Right lobe of liver (tissue), 4 donors: ENCODE results near the gene CCR1.

Source experiments
- POLR2A ChIP-seq: fragments of 450-650 bp; IDR thresholded peaks from one replicate; pipeline ENCODE4 v1.6.1; 2017; ENCODE audit warnings: antibody characterized with exemption, mild to moderate bottlenecking
- TF ChIP-seq, protein P1 (sequence below), 4 donors: fragments of 200-600 bp in 3 of 4; fragments of 450-650 bp in 1 of 4; IDR thresholded peaks; one replicate each; pipeline versions ENCODE4 v1.5.1 to v1.8.0; 2016 to 2022; ENCODE audit warnings: antibody characterized with exemption in 4 of 4, mild to moderate bottlenecking in 2 of 4
- donor health status: DM: no; HTN: no; CAD: no.
- donor health status: DM: no; HTN: no; CAD: no.
- donor health status: DM: no; HTN: yes; CAD: no.

DNA sequence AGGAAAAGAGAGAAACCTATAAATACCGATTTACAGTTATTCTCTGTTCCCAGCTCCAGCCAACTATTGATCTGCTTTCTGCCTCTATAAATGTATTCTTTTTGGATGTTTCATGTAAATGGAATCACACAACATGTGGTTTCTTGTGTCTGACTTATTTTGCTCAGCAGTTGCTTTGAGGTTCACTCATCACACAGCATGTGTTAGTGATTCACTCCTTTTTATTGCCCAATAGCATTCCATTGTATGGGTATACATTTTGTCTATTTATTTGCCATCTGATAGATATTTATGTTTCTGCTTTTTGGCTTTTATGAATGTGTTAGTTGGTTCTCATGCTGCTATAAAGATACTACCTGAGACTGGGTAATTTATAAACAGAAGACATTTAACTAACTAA is 23.6 kb downstream of the CCR1 start:
- TF ChIP-seq, protein P1, sequence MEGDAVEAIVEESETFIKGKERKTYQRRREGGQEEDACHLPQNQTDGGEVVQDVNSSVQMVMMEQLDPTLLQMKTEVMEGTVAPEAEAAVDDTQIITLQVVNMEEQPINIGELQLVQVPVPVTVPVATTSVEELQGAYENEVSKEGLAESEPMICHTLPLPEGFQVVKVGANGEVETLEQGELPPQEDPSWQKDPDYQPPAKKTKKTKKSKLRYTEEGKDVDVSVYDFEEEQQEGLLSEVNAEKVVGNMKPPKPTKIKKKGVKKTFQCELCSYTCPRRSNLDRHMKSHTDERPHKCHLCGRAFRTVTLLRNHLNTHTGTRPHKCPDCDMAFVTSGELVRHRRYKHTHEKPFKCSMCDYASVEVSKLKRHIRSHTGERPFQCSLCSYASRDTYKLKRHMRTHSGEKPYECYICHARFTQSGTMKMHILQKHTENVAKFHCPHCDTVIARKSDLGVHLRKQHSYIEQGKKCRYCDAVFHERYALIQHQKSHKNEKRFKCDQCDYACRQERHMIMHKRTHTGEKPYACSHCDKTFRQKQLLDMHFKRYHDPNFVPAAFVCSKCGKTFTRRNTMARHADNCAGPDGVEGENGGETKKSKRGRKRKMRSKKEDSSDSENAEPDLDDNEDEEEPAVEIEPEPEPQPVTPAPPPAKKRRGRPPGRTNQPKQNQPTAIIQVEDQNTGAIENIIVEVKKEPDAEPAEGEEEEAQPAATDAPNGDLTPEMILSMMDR (IDR thresholded peaks at IDR 0.05), result no peak
- TF ChIP-seq POLR2A, result no peak
